SKM-1 (cell line): ENCODE data around the gene DNAH17.

Experiments used
- DNase-seq: peaks from one replicate; lab custom pipeline; 2025; ENCODE audit not compliant: unreplicated experiment; lab: John Stamatoyannopoulos, UW

Gene DNAH17

GRCh38 chr17:78376161-78376560 lies 201.0 kb downstream of the DNAH17 start:
- DNase-seq: no peak

GRCh38 chr17:78375401-78376151 lies 201.6 kb downstream of the DNAH17 start:
- DNase-seq: no peak

- DNase-seq: no peak
Measured at GRCh38 chr17:78374631-78375274, 202.4 kb downstream of the DNAH17 start.

- no peak for DNase-seq
Measured at GRCh38 chr17:78374189-78374588, 203.0 kb downstream of the DNAH17 start.
